GM18508 (cell line): ENCODE measurements around the gene TFDP1.

Source experiments
- ATAC-seq: cut with Tn5 transposase; IDR thresholded peaks from one replicate; pipeline ENCODE4 v1.9.1; 2021; ENCODE audit warnings: moderate number of reproducible peaks; ENCODE audit not compliant: insufficient read depth, unreplicated experiment

TFDP1 gene

DNA sequence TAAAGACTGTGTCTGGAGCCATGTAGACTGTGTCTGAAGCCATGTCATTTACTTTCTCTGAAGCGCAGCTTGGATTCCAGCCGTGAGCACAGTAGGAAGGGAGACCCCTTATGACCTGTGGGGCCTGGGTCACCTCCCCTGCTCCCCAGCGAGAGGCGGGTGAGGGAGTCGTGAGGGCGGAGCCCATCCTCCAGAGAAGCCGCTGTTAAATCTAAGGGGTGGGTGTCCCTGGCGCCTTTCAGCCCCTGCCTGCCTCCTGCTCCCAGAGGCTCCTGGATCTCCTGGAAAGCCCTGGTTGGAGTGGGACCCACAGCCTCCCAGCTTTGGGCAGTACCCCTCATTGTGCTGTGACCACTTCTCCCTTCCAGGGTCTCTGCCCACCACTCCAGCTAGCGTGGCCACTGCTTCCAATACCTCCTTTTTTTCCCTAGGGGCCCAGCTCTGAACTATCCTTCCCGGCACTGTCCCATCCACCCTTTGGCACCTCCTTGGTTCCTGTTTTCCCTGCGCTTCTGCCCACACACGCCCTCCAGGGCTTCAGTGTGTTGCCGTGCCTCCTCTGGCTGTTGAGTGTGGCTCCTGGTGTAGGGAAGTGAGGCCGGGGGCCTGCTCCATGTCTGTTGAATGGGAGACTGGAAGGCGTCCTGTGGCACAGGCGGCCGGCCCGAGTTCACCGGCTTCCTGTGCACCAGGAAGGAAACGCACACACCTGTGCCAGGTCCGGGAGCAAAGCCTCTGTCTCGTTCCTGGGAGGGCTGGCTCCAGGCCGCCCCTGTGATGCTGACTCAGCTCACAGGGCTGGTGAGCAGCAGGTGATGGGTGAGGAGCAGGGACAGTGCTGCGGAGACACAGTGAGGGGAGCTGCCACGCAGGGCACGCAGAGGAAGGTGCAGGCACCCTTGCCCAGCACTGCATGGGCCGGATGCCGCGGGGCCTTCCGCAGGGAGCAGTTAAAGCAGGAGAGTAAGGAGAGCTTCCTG lies 44.0 kb downstream of the TFDP1 start:
- ATAC-seq, result no peak

DNA sequence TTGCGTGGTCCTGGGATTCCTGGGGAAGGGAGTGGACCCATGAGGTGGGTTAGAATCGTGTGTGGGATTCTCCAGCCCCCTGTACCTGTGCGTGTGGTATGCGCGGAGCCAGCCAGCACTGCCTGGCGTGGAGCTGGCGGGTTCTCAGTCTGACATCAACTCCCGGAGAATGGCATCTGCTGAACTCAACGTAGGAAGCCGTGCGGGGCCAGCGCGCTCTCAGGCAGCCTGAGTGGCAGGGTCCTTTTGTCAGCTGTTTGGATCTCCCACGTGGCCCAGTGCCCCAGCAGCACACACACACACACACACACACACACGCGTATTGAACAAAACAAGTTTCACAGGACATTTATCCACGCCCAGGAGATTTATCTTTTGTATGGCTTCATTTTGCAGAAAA lies 45.3 kb downstream of the TFDP1 start:
- ATAC-seq, result no peak

- ATAC-seq, result no peak
These were observed 45.7 kb downstream of the TFDP1 start for GRCh38 chr13:113630296-113630695.

DNA sequence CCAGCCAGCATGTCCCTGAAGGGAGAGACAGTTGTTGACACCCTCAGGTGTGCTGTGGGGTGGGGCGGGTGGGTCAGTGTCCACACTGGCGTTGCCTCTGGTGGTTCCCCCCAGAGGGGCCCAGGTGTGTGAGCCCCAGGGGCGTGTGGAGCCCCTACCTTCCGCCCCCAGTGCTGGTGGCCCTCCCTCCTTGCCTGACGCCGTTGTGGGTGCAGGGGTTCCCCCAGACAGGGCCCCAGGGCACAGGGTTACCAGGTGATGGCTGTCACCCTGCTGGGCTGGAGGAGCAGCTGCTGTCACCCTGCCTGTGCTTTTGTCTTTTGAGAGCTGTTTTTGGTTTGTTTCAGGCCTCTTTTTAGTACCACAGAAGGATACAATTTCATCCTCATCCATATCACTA lies 46.3 kb downstream of the TFDP1 start:
- no peak for ATAC-seq

DNA sequence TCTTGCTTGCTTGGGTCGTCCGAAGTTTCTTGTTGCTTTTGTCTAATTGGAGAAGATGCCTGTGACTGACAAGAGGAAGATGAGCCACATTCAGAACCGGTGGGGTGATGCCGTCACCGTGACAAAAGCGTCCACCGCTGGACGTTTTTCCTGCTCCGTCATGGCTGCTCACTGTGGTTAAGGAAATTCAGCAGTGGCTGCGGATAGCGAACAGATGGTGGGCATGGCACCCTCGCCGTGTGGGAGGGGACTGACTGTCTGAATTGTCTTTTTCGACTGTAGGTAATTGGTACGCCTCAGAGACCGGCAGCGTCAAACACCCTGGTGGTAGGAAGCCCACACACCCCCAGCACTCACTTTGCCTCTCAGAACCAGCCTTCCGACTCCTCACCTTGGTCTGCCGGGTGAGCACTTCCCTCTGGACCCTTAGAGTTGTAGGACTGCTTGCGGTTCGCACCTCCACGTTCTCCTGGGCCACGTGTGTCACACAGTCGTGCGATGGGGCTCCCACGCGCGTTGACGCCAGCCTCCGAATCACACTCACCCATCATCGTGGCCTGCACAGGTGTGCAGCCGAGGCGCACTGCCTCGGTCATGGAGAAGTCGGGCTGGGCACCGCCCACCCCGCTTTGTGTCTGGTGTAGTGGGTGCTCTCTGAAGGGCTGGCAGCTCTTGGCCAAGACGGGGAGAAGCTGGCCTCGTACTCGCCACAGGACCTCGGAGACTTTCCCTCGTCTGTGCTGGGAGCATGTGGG lies 47.0 kb downstream of the TFDP1 start:
- no peak for ATAC-seq

DNA sequence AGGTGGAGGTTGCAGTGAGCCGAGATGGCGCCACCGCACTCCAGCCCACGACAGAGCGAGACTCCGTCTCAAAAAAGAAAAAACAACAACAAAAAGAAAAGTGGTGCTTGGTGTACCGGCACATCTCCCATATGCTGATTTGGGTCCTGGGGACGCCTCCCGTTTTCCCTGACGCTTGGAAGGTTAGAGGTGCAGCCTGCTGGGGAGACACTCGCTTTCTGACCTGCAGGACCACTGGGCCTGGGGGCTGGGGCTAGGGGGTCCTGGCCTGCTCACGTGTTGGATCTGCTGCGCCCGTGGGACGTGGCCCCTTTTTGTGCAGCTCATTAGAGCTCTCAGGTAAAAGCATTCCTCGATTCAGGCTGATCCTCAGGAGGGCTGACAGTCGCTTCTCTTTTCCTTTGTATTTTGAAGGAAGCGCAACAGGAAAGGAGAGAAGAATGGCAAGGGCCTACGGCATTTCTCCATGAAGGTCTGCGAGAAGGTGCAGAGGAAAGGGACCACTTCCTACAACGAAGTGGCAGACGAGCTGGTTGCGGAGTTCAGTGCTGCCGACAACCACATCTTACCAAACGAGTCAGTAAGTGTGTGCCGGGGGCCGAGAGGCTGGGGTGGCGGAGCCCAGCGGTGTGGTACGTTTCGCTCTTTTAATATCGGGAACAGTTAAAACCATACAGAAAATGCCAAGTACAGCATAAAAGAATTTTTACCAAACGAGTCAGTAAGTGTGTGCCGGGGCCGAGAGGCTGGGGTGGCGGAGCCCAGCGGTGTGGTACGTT lies 48.3 kb downstream of the TFDP1 start:
- ATAC-seq, result no peak

- no peak for ATAC-seq
These were observed 48.9 kb downstream of the TFDP1 start for GRCh38 chr13:113633485-113633873.

DNA sequence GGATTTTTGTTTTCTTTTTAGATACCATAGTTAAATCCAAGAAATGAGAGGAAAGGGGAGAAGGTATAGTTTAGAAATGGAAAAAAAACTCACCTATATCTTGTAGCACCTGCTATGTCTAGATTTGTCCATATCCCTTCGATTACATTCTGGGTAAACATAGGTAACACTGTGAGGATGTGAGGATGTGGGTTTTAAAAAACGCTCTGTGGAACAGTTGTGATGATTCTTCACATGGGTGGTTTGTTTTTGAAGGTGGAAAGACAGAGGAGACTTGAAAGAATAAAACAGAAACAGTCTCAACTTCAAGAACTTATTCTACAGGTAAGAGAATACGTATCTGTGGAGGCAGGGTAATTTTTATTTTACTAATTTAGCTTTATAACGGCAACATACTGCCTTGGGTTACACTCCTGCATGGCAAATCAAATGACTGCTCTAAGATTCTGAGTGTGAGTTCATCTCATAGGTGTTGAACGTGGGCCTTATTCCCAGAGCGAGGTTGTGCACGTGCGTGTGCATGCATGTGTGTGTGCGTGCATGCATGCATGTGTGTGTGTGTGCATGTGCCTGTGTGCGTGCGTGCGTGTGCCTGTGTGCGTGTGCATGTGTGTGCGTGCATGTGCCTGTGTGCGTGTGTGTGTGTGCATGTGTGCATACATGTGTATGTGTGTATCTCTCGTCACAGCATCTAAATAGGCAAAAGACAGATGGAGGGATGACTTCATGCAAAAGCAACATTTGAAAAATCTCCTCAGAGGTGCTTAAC lies 49.9 kb downstream of the TFDP1 start:
- ATAC-seq, result no peak

- no peak for ATAC-seq
These were observed 50.5 kb downstream of the TFDP1 start for GRCh38 chr13:113635048-113635420.

GRCh38 chr13:113635709-113636108 lies 51.2 kb downstream of the TFDP1 start:
- ATAC-seq, result no peak

GRCh38 chr13:113636266-113636963 lies 51.9 kb downstream of the TFDP1 start:
- ATAC-seq, result no peak

DNA sequence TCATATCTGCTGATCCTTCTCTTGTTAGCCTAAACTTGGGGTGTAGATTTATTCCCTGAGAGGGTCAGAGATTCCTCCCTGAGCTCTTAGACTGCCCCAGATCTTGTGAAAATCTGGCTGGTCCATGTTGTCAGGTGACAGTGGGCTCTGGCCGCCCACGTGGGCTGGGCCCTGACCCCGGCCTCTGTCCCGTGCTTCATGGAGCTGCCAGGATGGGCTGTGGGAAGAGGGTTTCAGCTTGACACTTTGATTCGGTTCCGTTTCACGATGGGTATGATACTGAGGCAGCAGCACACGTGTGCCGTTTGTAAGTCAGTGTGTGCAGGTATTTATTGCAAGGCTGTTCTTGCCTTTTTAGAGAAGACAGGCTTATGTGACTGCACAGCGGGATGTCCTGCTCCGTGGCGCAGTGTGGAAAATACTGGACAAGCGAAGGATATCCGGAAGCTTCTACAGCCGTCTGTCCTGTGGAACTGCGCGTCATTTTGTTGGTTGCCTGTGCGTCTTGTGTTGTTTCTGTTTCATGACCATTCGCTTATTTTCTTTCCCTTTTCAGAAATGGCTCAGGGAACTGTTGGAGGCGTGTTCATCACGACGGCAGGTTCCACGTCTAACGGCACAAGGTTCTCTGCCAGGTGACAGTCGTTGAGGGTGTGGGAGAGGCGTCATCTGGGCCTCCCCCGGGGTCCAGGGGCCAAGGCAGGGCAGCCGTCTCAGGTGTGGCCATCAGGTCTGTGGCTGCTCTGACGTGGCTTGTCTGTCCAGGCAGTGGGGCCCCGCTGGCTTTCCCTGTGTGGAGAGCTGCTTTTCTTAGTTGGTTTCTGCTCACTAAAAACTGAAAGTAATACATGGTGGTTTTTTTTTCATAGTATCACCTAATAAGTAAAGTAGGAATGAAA lies 53.0 kb downstream of the TFDP1 start:
- ATAC-seq, result no peak

GRCh38 chr13:113638173-113638746 lies 53.7 kb downstream of the TFDP1 start:
- ATAC-seq, result no peak

- ATAC-seq, result no peak
These were observed 54.3 kb downstream of the TFDP1 start for GRCh38 chr13:113638806-113639205.

DNA sequence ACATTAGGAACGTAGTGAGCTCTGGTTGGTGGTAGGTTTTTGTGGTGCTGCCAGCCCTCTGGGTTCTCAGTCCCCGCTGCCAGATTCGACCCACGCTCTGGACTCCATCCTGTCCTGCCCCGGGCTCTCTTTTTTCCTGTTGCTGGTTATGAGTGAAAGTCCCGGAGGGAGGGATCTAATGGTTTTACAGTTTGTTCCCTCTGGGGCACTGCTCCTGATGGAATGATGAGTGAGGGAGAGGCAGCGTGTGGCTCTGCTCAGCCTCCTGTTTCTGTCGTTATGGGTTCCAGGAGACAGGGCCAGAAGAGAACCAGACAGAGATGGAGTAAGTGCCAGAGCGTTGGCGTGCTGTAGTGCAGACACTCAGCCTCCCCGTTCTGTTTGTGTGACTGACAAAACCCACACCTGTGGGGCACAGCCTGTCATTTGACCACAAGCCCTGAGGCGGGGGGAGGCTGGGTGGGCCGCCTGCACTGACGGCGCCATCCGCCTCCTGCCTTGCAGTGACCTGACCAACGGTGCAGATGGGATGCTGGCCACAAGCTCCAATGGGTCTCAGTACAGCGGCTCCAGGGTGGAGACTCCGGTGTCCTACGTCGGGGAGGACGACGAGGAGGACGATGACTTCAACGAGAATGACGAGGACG lies 55.2 kb downstream of the TFDP1 start:
- ATAC-seq, result no peak

DNA sequence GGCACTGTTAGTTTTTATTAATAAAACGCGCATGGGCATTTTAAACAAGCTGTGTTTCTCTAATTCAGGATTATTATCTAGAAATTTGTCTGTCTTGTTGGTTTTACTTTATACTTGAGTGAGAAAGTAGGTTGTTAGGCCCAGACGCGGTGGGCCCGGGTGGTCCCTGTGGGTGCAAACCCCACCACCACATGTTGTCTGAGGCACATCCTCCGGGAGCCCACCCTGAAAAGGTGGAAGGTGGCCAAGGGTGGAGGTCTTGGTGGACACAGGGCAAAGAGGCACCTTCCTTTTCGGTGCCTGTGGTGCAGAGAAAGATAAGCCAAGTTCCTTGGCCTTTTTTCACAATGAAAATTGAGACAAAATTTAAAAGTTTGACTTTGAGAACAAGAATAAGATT lies 56.9 kb downstream of the TFDP1 start:
- no peak for ATAC-seq

- no peak for ATAC-seq
These were observed 58.0 kb downstream of the TFDP1 start for GRCh38 chr13:113642563-113642962.

GRCh38 chr13:113643593-113643992 lies 59.0 kb downstream of the TFDP1 start:
- no peak for ATAC-seq
